Transverse colon (tissue), 4 donors: ENCODE results near the gene MFAP4. TPM values are rescaled to one million over a fixed set of nuclear protein-coding genes. Genes with fewer than 3 reads are reported as not detected.

Experiments
- DNase-seq: peaks from one replicate; pipeline ENCODE4 v3.0.0-alpha.2; 2019
- H3K27ac ChIP-seq, 4 donors: fragments of 200-600 bp; sonication (generic); 2 replicates each; pipeline ENCODE4 v1.5.1; 2016 to 2018; ENCODE audit warnings: inconsistent platforms in 4 of 4
- H3K27me3 ChIP-seq: fragments of 200-600 bp; sonication (generic); 2 replicates; pipeline ENCODE4 v1.5.1; 2017; ENCODE audit warnings: inconsistent platforms
- H3K36me3 ChIP-seq, 4 donors: fragments of 200-600 bp; sonication (generic); 2 replicates each; pipeline ENCODE4 v1.5.1; 2017 to 2019; ENCODE audit warnings: inconsistent platforms in 4 of 4
- H3K4me1 ChIP-seq, 4 donors: fragments of 200-600 bp; sonication (generic); 2 replicates each; pipeline ENCODE4 v1.5.1; 2017 to 2020; ENCODE audit warnings: inconsistent platforms in 4 of 4
- H3K4me3 ChIP-seq, 4 donors: fragments of 200-600 bp; sonication (generic); 1 replicate in 1 of 4; 2 replicates in 3 of 4; pipeline versions ENCODE4 v1.5.1 to v1.6.1; 2017 to 2019; ENCODE audit warnings: inconsistent platforms in 4 of 4
- H3K9me3 ChIP-seq, 2 donors: fragments of 200-600 bp; sonication (generic); 2 replicates each; pipeline ENCODE4 v1.5.1; 2017 to 2019; ENCODE audit warnings: inconsistent platforms in 2 of 2
- EP300 ChIP-seq: sonication (generic); formaldehyde crosslinking; IDR thresholded peaks from one replicate; pipeline ENCODE4 v1.6.1; 2017; ENCODE audit warnings: antibody characterized with exemption, low read depth
- POLR2A ChIP-seq: fragments of 450-650 bp; IDR thresholded peaks from one replicate; pipeline ENCODE4 v1.6.1; 2016; ENCODE audit warnings: antibody characterized with exemption, mild to moderate bottlenecking, moderate library complexity
- POLR2AphosphoS5 ChIP-seq, 3 donors: sonication (generic); formaldehyde crosslinking; IDR thresholded peaks; one replicate each; pipeline ENCODE4 v1.6.1; 2016; ENCODE audit warnings: antibody characterized with exemption in 3 of 3
- WGBS, 2 donors: methylation state at CpG; one replicate each; pipeline ENCODE4 v1.1.5; 2018; ENCODE audit warnings: low coverage in 1 of 2; 5-methylcytosine and 5-hydroxymethylcytosine counted together
- in situ Hi-C, 4 donors: fragments of 200-750 bp; cut with MboI; loops; one replicate each; pipeline versions ENCODE4 v1.15.0 to v1.15.1; 2017; ENCODE audit warnings: low sequenced_read_pairs in 3 of 4, low pct_ligation_motif_present in 1 of 4, low pct_unique_long_range_greater_than_20kb in 1 of 4
- intact Hi-C: fragments of 100-400 bp; cut with DNase I; formaldehyde crosslinking; loops from one replicate; pipeline ENCODE4 v1.15.1; 2023; ENCODE audit warnings: low total_unique reads
- total RNA-seq, 4 donors: library from RNA; depleted of rRNA; stranded (reverse); fragments of >200 nt; gene quantifications; one replicate each; pipeline ENCODE4 v1.1.0, GENCODE V29; 2016
- TF ChIP-seq, protein P1 (sequence below), 5 experiments: fragments of 200-600 bp in 3 of 5; fragments of 450-650 bp in 2 of 5; sonication (generic) in 3 of 5; IDR thresholded peaks; 1 replicate in 2 of 5; 2 replicates in 3 of 5; pipeline ENCODE4 v1.5.1; 2016 to 2017; ENCODE audit warnings: antibody characterized with exemption in 5 of 5, inconsistent platforms in 3 of 5, mild to moderate bottlenecking in 2 of 5, moderate library complexity in 1 of 5

Gene MFAP4
- total RNA-seq, 4 donors from 2014 or later, result 39.7 to 67.3 (median 51.5) TPM

DNA sequence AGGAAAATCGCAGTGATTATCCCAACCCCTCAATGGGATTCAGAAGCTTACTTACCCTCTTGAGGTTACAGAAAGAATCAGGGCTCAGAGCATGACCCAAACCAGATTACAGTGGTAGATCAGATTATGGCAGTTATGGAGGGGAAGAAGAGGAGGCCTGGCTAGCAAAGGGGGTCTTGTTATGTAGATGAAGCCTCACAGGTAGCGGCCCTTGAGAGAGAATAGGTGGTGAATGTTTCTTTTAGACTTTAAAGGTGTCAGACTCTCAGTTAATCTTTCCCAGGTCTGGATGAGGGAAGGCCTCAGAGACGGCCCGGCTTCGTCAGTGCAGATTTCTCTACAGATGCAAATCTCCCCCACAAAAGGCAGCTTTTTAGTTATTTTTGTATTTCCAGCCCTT, 39.6 kb upstream of the MFAP4 start:
- TF ChIP-seq POLR2A (no peak), EP300 (no peak), POLR2AphosphoS5 (IDR thresholded peaks at IDR 0.05) (no peak)
- TF ChIP-seq, protein P1, sequence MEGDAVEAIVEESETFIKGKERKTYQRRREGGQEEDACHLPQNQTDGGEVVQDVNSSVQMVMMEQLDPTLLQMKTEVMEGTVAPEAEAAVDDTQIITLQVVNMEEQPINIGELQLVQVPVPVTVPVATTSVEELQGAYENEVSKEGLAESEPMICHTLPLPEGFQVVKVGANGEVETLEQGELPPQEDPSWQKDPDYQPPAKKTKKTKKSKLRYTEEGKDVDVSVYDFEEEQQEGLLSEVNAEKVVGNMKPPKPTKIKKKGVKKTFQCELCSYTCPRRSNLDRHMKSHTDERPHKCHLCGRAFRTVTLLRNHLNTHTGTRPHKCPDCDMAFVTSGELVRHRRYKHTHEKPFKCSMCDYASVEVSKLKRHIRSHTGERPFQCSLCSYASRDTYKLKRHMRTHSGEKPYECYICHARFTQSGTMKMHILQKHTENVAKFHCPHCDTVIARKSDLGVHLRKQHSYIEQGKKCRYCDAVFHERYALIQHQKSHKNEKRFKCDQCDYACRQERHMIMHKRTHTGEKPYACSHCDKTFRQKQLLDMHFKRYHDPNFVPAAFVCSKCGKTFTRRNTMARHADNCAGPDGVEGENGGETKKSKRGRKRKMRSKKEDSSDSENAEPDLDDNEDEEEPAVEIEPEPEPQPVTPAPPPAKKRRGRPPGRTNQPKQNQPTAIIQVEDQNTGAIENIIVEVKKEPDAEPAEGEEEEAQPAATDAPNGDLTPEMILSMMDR (IDR thresholded peaks at IDR 0.05), result no peak
- Histone ChIP-seq H3K27ac (peak overlapping the region in 2 of 4 donors; percentile 68 to 71), H3K4me1 (peaks cover 6 to 26% (median 22%) of the 10 kb centered on the region in 4 donors), H3K9me3 (no peaks in the 10 kb centered on the region), H3K27me3 (no peaks in the 10 kb centered on the region), H3K36me3 (no peaks in the 10 kb centered on the region), H3K4me3 (no peak overlapping the region)
- in situ Hi-C loops, result no loop called here
- intact Hi-C loops, result no loop called here
- WGBS, 2 donors, result 87 to 100% methylated on average over 1 to 5 of the region's 5 CpGs
- DNase-seq, result no peak

- in situ Hi-C loops (no loop called here), intact Hi-C loops (no loop called here)
- no peaks in the 10 kb centered on the region for H3K9me3 ChIP-seq
- H3K27me3 ChIP-seq, result no peaks in the 10 kb centered on the region
- no peak overlapping the region for H3K4me3 ChIP-seq
- H3K27ac ChIP-seq, result peak overlapping the region; percentile 68 to 75 (median 72)
- peaks cover 6 to 26% (median 22%) of the 10 kb centered on the region in 4 donors for H3K4me1 ChIP-seq
- no peaks in the 10 kb centered on the region for H3K36me3 ChIP-seq
- WGBS, 2 donors, result 31% methylated on average over 4 to 8 of the region's 8 CpGs
- DNase-seq, result no peak
- TF ChIP-seq EP300 (peak; percentile 46), POLR2A (no peak), POLR2AphosphoS5 (IDR thresholded peaks at IDR 0.05) (peak in 1 of 3 donors; percentile 48)
Measured at GRCh38 chr17:19424934-19425868, 38.2 kb upstream of the MFAP4 start.

DNA sequence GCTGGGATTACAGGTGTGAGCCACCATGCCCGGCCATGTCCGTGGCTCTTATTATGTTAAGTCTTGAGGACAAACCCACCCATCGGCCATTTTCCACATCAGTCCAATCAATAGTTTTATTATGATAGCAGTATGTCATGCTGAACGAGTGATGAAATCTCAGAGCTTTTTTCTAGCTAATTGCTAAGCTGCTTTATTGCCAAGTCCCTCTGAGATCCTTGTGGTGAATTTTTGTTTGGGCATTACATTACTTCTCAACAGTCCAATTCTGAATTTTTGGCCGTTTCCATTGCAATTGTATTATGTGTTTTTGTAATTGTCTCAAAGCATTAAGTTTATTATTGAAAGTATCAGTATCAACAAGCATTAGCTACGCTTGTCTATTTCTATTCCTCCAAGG, 34.9 kb upstream of the MFAP4 start:
- no peaks in the 10 kb centered on the region for H3K27me3 ChIP-seq
- no peak overlapping the region for H3K4me3 ChIP-seq
- intact Hi-C loops (no loop called here), in situ Hi-C loops (no loop called here)
- no peak for DNase-seq
- 88 to 90% methylated on average over 2 to 6 of the region's 6 CpGs for WGBS, 2 donors
- no peak for TF ChIP-seq POLR2A
- TF ChIP-seq POLR2AphosphoS5 (IDR thresholded peaks at IDR 0.05), result no peak
- no peak for TF ChIP-seq EP300
- TF ChIP-seq, protein P1 (IDR thresholded peaks at IDR 0.05), result no peak
- H3K36me3 ChIP-seq, result no peaks in the 10 kb centered on the region
- no peaks in the 10 kb centered on the region for H3K9me3 ChIP-seq
- H3K27ac ChIP-seq, result no peak overlapping the region
- peaks cover 6 to 29% (median 22%) of the 10 kb centered on the region in 4 donors for H3K4me1 ChIP-seq

DNA sequence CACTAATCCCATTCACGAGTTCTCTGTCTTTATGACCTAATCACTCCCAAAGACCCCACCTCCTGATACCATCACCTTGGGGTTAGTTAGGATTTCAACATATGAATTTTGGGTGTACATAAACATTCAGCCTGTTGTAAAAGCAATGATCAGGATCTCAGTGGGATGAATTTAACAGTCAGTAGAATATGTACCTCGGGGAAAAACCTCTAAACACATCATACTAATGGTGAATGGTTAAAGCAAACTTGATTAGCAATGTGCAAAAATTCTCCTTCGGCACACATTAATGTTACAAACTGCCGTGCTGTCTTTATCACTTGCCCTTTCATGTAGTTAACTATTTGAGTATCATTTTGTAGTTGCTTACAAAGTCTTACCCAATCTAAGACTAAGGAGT, 34.2 kb upstream of the MFAP4 start:
- Histone ChIP-seq H3K27me3 (no peaks in the 10 kb centered on the region), H3K4me1 (peaks cover 4 to 25% (median 20%) of the 10 kb centered on the region in 4 donors), H3K4me3 (no peak overlapping the region), H3K27ac (no peak overlapping the region), H3K36me3 (no peaks in the 10 kb centered on the region), H3K9me3 (no peaks in the 10 kb centered on the region)
- no peak for DNase-seq
- TF ChIP-seq, protein P1 (IDR thresholded peaks at IDR 0.05), result no peak
- TF ChIP-seq POLR2AphosphoS5 (IDR thresholded peaks at IDR 0.05) (no peak), POLR2A (no peak), EP300 (no peak)
- in situ Hi-C loops, result no loop called here
- intact Hi-C loops, result no loop called here
- WGBS, 2 donors, result 63 to 66% methylated on average over 4 of the region's 4 CpGs
